Breast epithelium (tissue), 3 donors: ENCODE data around the gene ZFTA.

Experiments used
- CTCF ChIP-seq, 3 donors: fragments of 450-650 bp; IDR thresholded peaks; one replicate each; pipeline ENCODE4 v1.5.1; 2016 to 2017; ENCODE audit warnings: antibody characterized with exemption in 3 of 3, mild to moderate bottlenecking in 3 of 3, moderate library complexity in 3 of 3
- POLR2A ChIP-seq: fragments of 450-650 bp; IDR thresholded peaks from one replicate; pipeline ENCODE4 v1.6.1; 2016; ENCODE audit warnings: antibody characterized with exemption, mild to moderate bottlenecking, moderate library complexity

GRCh38 chr11:63763496-63764339, 4.9 kb downstream of the ZFTA start:
- TF ChIP-seq CTCF (IDR thresholded peaks at IDR 0.05) (no peak), POLR2A (no peak)
